DOHH2 (cell line): ENCODE results near the gene CCDC63.

Source experiments
- H3F3A ChIP-seq: fragments of 200-600 bp; sonication (generic), shearing (Covaris generic); 2 replicates; pipeline ENCODE4 v1.6.0; 2016; ENCODE audit warnings: antibody characterized with exemption, mild to moderate bottlenecking; ENCODE audit not compliant: control insufficient read depth, insufficient read depth
- H3K27ac ChIP-seq: fragments of 200-600 bp; sonication (generic); 2 replicates; pipeline ENCODE4 v1.5.1; 2014; ENCODE audit warnings: low read depth, mild to moderate bottlenecking, low read length, moderate library complexity
- H3K27me3 ChIP-seq: fragments of 200-600 bp; sonication (generic); 2 replicates; pipeline ENCODE4 v1.6.1; 2014; ENCODE audit warnings: mild to moderate bottlenecking, low read length, mixed read lengths; ENCODE audit not compliant: control insufficient read depth
- H3K36me3 ChIP-seq: fragments of 200-600 bp; sonication (generic); 2 replicates; pipeline ENCODE4 v1.6.1; 2014; ENCODE audit warnings: mild to moderate bottlenecking, low read length, moderate library complexity, mixed read lengths; ENCODE audit not compliant: control insufficient read depth
- H3K4me1 ChIP-seq: fragments of 200-600 bp; sonication (generic); 2 replicates; pipeline ENCODE4 v1.6.1; 2014; ENCODE audit warnings: mild to moderate bottlenecking, low read length, mixed read lengths; ENCODE audit not compliant: control insufficient read depth
- H3K4me2 ChIP-seq: fragments of 200-600 bp; sonication (generic); 2 replicates; pipeline ENCODE4 v1.6.0; 2014; ENCODE audit warnings: mild to moderate bottlenecking, low read length, moderate library complexity
- H3K4me3 ChIP-seq: fragments of 200-600 bp; sonication (generic); 2 replicates; pipeline ENCODE4 v1.5.1; 2014; ENCODE audit warnings: mild to moderate bottlenecking, low read length, mixed read lengths
- H3K79me2 ChIP-seq: fragments of 200-600 bp; sonication (generic); 2 replicates; pipeline ENCODE4 v1.6.1; 2014; ENCODE audit warnings: mild to moderate bottlenecking, low read length, mixed read lengths; ENCODE audit not compliant: control insufficient read depth
- H3K9me2 ChIP-seq: fragments of 200-600 bp; sonication (generic); replicated peaks from 2 replicates; pipeline ENCODE4 v1.6.1; 2014; ENCODE audit warnings: mild to moderate bottlenecking, low read length, mixed read lengths; ENCODE audit not compliant: control insufficient read depth
- H3K9me3 ChIP-seq: fragments of 200-600 bp; sonication (generic); 2 replicates; pipeline ENCODE4 v1.6.1; 2014; ENCODE audit warnings: antibody characterized with exemption, low read length, mixed read lengths; ENCODE audit not compliant: control insufficient read depth, insufficient read depth
- H4K20me1 ChIP-seq: fragments of 200-600 bp; sonication (generic); 2 replicates; pipeline ENCODE4 v1.6.0; 2014; ENCODE audit warnings: low read depth, mild to moderate bottlenecking, antibody characterized with exemption, low read length, moderate library complexity; ENCODE audit not compliant: control insufficient read depth, insufficient read depth
- CTCF ChIP-seq: fragments of 200-600 bp; sonication (generic); IDR thresholded peaks from one replicate; pipeline ENCODE4 v1.5.1; 2014; ENCODE audit warnings: antibody characterized with exemption, mild to moderate bottlenecking, low read depth, low read length; ENCODE audit not compliant: poor library complexity, severe bottlenecking
- EZH2phosphoT487 ChIP-seq: fragments of 200-600 bp; sonication (generic); IDR thresholded peaks from 2 replicates; pipeline ENCODE4 v1.6.1; 2017; ENCODE audit warnings: borderline replicate concordance, mild to moderate bottlenecking, antibody characterized with exemption, low read length, moderate library complexity, mixed read lengths

The CCDC63 gene

GRCh38 chr12:110908377-110909152 lies 61.8 kb downstream of the CCDC63 start:
- peaks cover 22% of the 10 kb centered on the region for H3K4me1 ChIP-seq
- no peaks in the 10 kb centered on the region for H3K9me3 ChIP-seq
- no peaks in the 10 kb centered on the region for H3K79me2 ChIP-seq
- no peaks in the 10 kb centered on the region for H3K27me3 ChIP-seq
- no peak for TF ChIP-seq CTCF
- no peak for TF ChIP-seq EZH2phosphoT487
- H3K4me2 ChIP-seq: no peak overlapping the region
- H3F3A ChIP-seq: peaks cover 5% of the 10 kb centered on the region; the same call in 1 of the 2 replicates
- no peak overlapping the region for H3K4me3 ChIP-seq
- no peak overlapping the region for H3K27ac ChIP-seq
- no peaks in the 10 kb centered on the region for H3K36me3 ChIP-seq
- no peaks in the 10 kb centered on the region for H3K9me2 ChIP-seq
- H4K20me1 ChIP-seq: no peaks in the 10 kb centered on the region

GRCh38 chr12:110912263-110912662 lies 65.5 kb downstream of the CCDC63 start:
- TF ChIP-seq CTCF (no peak), EZH2phosphoT487 (no peak)
- no peaks in the 10 kb centered on the region for H3F3A ChIP-seq
- H3K27ac ChIP-seq: no peak overlapping the region
- no peak overlapping the region for H3K4me3 ChIP-seq
- H4K20me1 ChIP-seq: no peaks in the 10 kb centered on the region
- H3K4me2 ChIP-seq: no peak overlapping the region
- peaks cover 16% of the 10 kb centered on the region for H3K4me1 ChIP-seq
- H3K9me2 ChIP-seq: no peaks in the 10 kb centered on the region
- no peaks in the 10 kb centered on the region for H3K9me3 ChIP-seq
- no peaks in the 10 kb centered on the region for H3K36me3 ChIP-seq
- H3K79me2 ChIP-seq: no peaks in the 10 kb centered on the region
- no peaks in the 10 kb centered on the region for H3K27me3 ChIP-seq

GRCh38 chr12:110913119-110914056 lies 66.6 kb downstream of the CCDC63 start:
- H3K9me3 ChIP-seq: no peaks in the 10 kb centered on the region
- H3K4me2 ChIP-seq: peak overlapping the region; percentile 52
- no peaks in the 10 kb centered on the region for H3K9me2 ChIP-seq
- H3K27me3 ChIP-seq: no peaks in the 10 kb centered on the region
- no peaks in the 10 kb centered on the region for H3K36me3 ChIP-seq
- no peaks in the 10 kb centered on the region for H4K20me1 ChIP-seq
- peaks cover 16% of the 10 kb centered on the region for H3K4me1 ChIP-seq
- H3K79me2 ChIP-seq: no peaks in the 10 kb centered on the region
- H3K27ac ChIP-seq: peak overlapping the region; percentile 7; the same call in 1 of the 2 replicates
- TF ChIP-seq EZH2phosphoT487 (no peak), CTCF (no peak)
- H3K4me3 ChIP-seq: peak overlapping the region; percentile 3; the same call in 1 of the 2 replicates
- H3F3A ChIP-seq: no peaks in the 10 kb centered on the region
